ENCODE measurements around the gene ENSA. TPM values are rescaled to one million over a fixed set of nuclear protein-coding genes. Genes with fewer than 3 reads are reported as not detected.
A peak's percentile ranks its signal among the peaks of the same experiment; 100 is the strongest.
"Not testable (repeated sequence)": the region's sequence is repeated elsewhere in the genome, so short reads cannot be mapped to it uniquely, and the experiment has no call there.

Gene ENSA
- total RNA-seq, 1 experiment from 2014 or later = 276 TPM

GRCh38 chr1:150662811-150663210, 33.4 kb upstream of the ENSA start:
- intact Hi-C loops (cut with micrococcal nuclease; ENCODE audit: unreplicated experiment) = no loop called here
- Mint-ChIP-seq H3K27me3 (ENCODE audit: unreplicated experiment) (no peaks in the 10 kb centered on the region), H3K27ac (ENCODE audit: unreplicated experiment) (no peak overlapping the region), H3K4me1 (ENCODE audit: low read depth, unreplicated experiment) (peaks cover 36% of the 10 kb centered on the region), H3K36me3 (ENCODE audit: insufficient read depth, unreplicated experiment) (peaks cover 62% of the 10 kb centered on the region), H3K4me3 (ENCODE audit: low read depth, unreplicated experiment) (no peak overlapping the region), H3K9me3 (ENCODE audit: low read depth, unreplicated experiment) (no peaks in the 10 kb centered on the region)
- CTCF ChIA-PET = interaction anchor here (0.6 to 0.7 kb wide), 3 partner anchors 197 to 432 kb away, joined by 3 read pairs; no protein-coding TSS in a partner anchor
- no TSS peak for BruUV-seq (replicated peaks)
- no peak for TF ChIP-seq CTCF (IDR thresholded peaks at IDR 0.05; ENCODE audit: unreplicated experiment)
- no peak for DNase-seq

DNA sequence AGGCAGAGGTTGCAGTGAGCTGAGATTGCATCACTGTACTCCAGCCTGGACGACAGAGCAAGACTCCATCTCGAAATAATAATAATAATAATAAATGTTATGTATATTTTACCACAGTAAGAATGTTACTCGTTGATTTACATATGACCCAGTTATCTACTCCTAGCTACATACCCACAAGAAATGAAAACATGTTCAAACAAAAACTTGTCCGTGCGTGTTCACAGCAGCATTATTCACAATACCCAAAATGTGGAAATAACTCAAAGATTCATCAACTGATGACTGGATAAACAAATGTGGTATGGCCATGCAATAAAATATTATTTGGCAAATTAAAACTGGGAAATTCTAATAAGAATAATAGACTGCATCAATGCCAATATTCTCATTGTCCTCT, 31.7 kb upstream of the ENSA start:
- CTCF ChIA-PET = no interaction called here
- Mint-ChIP-seq H3K4me1 (ENCODE audit: low read depth, unreplicated experiment) (peaks cover 19% of the 10 kb centered on the region), H3K9me3 (ENCODE audit: low read depth, unreplicated experiment) (no peaks in the 10 kb centered on the region), H3K27ac (ENCODE audit: unreplicated experiment) (no peak overlapping the region), H3K4me3 (ENCODE audit: low read depth, unreplicated experiment) (no peak overlapping the region), H3K36me3 (ENCODE audit: insufficient read depth, unreplicated experiment) (peaks cover 53% of the 10 kb centered on the region), H3K27me3 (ENCODE audit: unreplicated experiment) (no peaks in the 10 kb centered on the region)
- DNase-seq = no peak
- TF ChIP-seq CTCF (IDR thresholded peaks at IDR 0.05; ENCODE audit: unreplicated experiment) = no peak
- intact Hi-C loops (cut with micrococcal nuclease; ENCODE audit: unreplicated experiment) = no loop called here
- BruUV-seq (replicated peaks) = no TSS peak

DNA sequence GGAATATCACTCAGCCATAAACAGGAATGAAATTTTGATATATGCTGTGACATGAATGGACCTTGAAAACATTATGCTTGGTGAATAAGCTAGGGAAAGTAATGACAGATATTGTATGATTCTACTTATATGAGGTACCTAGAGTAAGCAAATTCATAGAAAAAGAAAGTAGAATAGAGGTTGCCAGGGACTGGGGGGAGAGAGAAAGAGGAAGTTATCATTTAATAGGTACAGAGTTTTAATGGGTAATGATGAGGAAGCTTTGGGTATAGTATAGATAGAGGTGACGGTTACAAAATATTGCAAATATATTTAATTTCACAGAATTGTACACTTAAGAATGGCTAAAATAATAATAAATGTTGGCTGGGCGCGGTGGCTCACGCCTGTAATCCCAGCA, 31.2 kb upstream of the ENSA start:
- Mint-ChIP-seq H3K27ac (ENCODE audit: unreplicated experiment) (peak overlapping the region; percentile 2), H3K27me3 (ENCODE audit: unreplicated experiment) (no peaks in the 10 kb centered on the region), H3K4me1 (ENCODE audit: low read depth, unreplicated experiment) (peaks cover 14% of the 10 kb centered on the region), H3K9me3 (ENCODE audit: low read depth, unreplicated experiment) (no peaks in the 10 kb centered on the region), H3K36me3 (ENCODE audit: insufficient read depth, unreplicated experiment) (peaks cover 51% of the 10 kb centered on the region), H3K4me3 (ENCODE audit: low read depth, unreplicated experiment) (no peak overlapping the region)
- intact Hi-C loops (cut with micrococcal nuclease; ENCODE audit: unreplicated experiment) = no loop called here
- no peak for TF ChIP-seq CTCF (IDR thresholded peaks at IDR 0.05; ENCODE audit: unreplicated experiment)
- CTCF ChIA-PET = no interaction called here
- DNase-seq = no peak
- BruUV-seq (replicated peaks) = no TSS peak

GRCh38 chr1:150657064-150657463, 27.7 kb upstream of the ENSA start:
- H3K4me3 Mint-ChIP-seq (ENCODE audit: low read depth, unreplicated experiment); H3K9me3 Mint-ChIP-seq (ENCODE audit: low read depth, unreplicated experiment); intact Hi-C loops (cut with micrococcal nuclease; ENCODE audit: unreplicated experiment); DNase-seq; H3K27me3 Mint-ChIP-seq (ENCODE audit: unreplicated experiment); BruUV-seq (replicated peaks); H3K27ac Mint-ChIP-seq (ENCODE audit: unreplicated experiment): not testable (repeated sequence)
- Mint-ChIP-seq H3K4me1 (ENCODE audit: low read depth, unreplicated experiment) (peaks cover 14% of the 10 kb centered on the region), H3K36me3 (ENCODE audit: insufficient read depth, unreplicated experiment) (peaks cover 54% of the 10 kb centered on the region)
- CTCF ChIA-PET = interaction anchor here (0.6 kb wide), 1 partner anchor 156 kb away, joined by 4 read pairs; no protein-coding TSS in a partner anchor

- H3K27ac Mint-ChIP-seq (ENCODE audit: unreplicated experiment); DNase-seq; H3K9me3 Mint-ChIP-seq (ENCODE audit: low read depth, unreplicated experiment); intact Hi-C loops (cut with micrococcal nuclease; ENCODE audit: unreplicated experiment); CTCF ChIA-PET; BruUV-seq (replicated peaks); H3K4me3 Mint-ChIP-seq (ENCODE audit: low read depth, unreplicated experiment); H3K27me3 Mint-ChIP-seq (ENCODE audit: unreplicated experiment): not testable (repeated sequence)
- H3K36me3 Mint-ChIP-seq (ENCODE audit: insufficient read depth, unreplicated experiment) = peaks cover 59% of the 10 kb centered on the region
- H3K4me1 Mint-ChIP-seq (ENCODE audit: low read depth, unreplicated experiment) = peaks cover 22% of the 10 kb centered on the region
These were observed 25.2 kb upstream of the ENSA start for GRCh38 chr1:150654635-150655034.
